Adrenal gland (tissue), 12 donors: ENCODE results near the gene DIS3L. TPM values are rescaled to one million over a fixed set of nuclear protein-coding genes. Genes with fewer than 3 reads are reported as not detected.

Source experiments
- DNase-seq, 7 donors: peaks; one replicate each; pipeline ENCODE4 v3.0.0-alpha.2; 2019 to 2020
- H3K27ac ChIP-seq, 5 donors: fragments of 200-600 bp; sonication (generic) in 4 of 5; 1 replicate in 3 of 5; 2 replicates in 2 of 5; pipeline versions ENCODE4 v1.5.1 to v1.8.0; 2016 to 2020; ENCODE audit warnings: mild to moderate bottlenecking in 1 of 5
- H3K27me3 ChIP-seq: fragments of 200-600 bp; 2 replicates; pipeline ENCODE4 v1.8.0; 2021
- H3K36me3 ChIP-seq, 2 donors: fragments of 200-600 bp; replicated peaks in 1 of 2; 1 replicate in 1 of 2; 2 replicates in 1 of 2; pipeline versions ENCODE4 v1.5.1 to v1.8.0; 2018 to 2022
- H3K4me1 ChIP-seq, 2 donors: fragments of 200-600 bp; replicated peaks in 1 of 2; 1 replicate in 1 of 2; 2 replicates in 1 of 2; pipeline versions ENCODE4 v1.5.1 to v1.8.0; 2018 to 2021
- H3K4me3 ChIP-seq, 4 donors: fragments of 200-600 bp; sonication (generic) in 3 of 4; one replicate each; pipeline ENCODE4 v1.5.1; 2016 to 2018
- H3K9me3 ChIP-seq, 3 donors: fragments of 200-600 bp; sonication (generic) in 1 of 3; replicated peaks in 1 of 3; 1 replicate in 2 of 3; 2 replicates in 1 of 3; pipeline versions ENCODE4 v1.5.1 to v1.8.0; 2016 to 2021
- CTCF ChIP-seq, 6 experiments: fragments of 450-650 bp in 4 of 6; fragments of 200-600 bp in 2 of 6; sonication (generic) in 1 of 6; IDR thresholded peaks; 1 replicate in 5 of 6; 2 replicates in 1 of 6; pipeline versions ENCODE4 v1.5.1 to v1.8.0; 2016 to 2021; ENCODE audit warnings: antibody characterized with exemption in 6 of 6, mild to moderate bottlenecking in 2 of 6, moderate library complexity in 1 of 6
- POLR2A ChIP-seq, 2 donors: fragments of 450-650 bp; IDR thresholded peaks; one replicate each; pipeline ENCODE4 v1.6.1; 2017; ENCODE audit warnings: antibody characterized with exemption in 2 of 2, mild to moderate bottlenecking in 2 of 2, moderate library complexity in 1 of 2
- WGBS, 4 donors: extraction: QIAGEN DNeasy Blood & Tissue Kit in 2 of 4; methylation state at CpG; one replicate each; pipeline versions ENCODE4 v1.1.5 to v1.1.7; 2013 to 2017; 5-methylcytosine and 5-hydroxymethylcytosine counted together
- intact Hi-C, 2 donors: fragments of 100-400 bp; cut with DNase I; formaldehyde crosslinking; loops; one replicate each; pipeline versions ENCODE4 v1.14.1 to v1.15.0; 2022 to 2023
- polyA plus RNA-seq, 3 donors: library from polyadenylated mRNA; stranded (reverse); fragments of 200-250 nt in 2 of 3; fragments of 350-450 nt in 1 of 3; fragmentation: Illumina TruSeq in 1 of 3; extraction: RNeasy Lipid Tissue Mini Kit (QIAGEN cat#74804) in 1 of 3; gene quantifications; one replicate each; pipeline ENCODE4 v1.2.3, GENCODE V29; 2013 to 2014
- total RNA-seq, 9 donors: library from RNA; depleted of rRNA in 4 of 9; stranded (reverse); fragments of >200 nt in 4 of 9; fragments of 120-200 nt in 1 of 9; fragmentation: NEBNext Ultra II Directional in 1 of 9; extraction: Animal tissue kit (Norgen Biotek cat#: 25700) in 1 of 9; gene quantifications; one replicate each; pipeline versions ENCODE4 v1.1.0 to v1.2.4, GENCODE V29; 2013 to 2023
- donor health status: healthy with polysubstance abuse.
- donor health status: Bipolar disorder and iron deficiency.
- donor health status: DM: yes; HTN: yes; CAD: no.
- donor health status: DM: no; HTN: no; CAD: no.
- donor health status: DM: no; HTN: no; CAD: no.
- donor health status: DM: yes; HTN: yes; CAD: no.

The DIS3L gene
- total and polyA plus RNA-seq, 12 donors, result 11.3 to 67.2 (median 39.9) TPM

GRCh38 chr15:66291816-66292570 is 1.4 kb upstream of the DIS3L start:
- H3K9me3 ChIP-seq, result no peaks in the 10 kb centered on the region
- peak overlapping the region in 1 of 5 donors; percentile 93 for H3K27ac ChIP-seq
- no peak overlapping the region for H3K4me3 ChIP-seq
- no peak for DNase-seq
- H3K36me3 ChIP-seq, result no peaks in the 10 kb centered on the region
- H3K27me3 ChIP-seq, result no peaks in the 10 kb centered on the region
- peaks cover 6 to 32% of the 10 kb centered on the region in 2 donors for H3K4me1 ChIP-seq
- no peak for TF ChIP-seq POLR2A (IDR thresholded peaks at IDR 0.05)
- TF ChIP-seq CTCF (IDR thresholded peaks at IDR 0.05), result no peak
- intact Hi-C loops, result no loop called here
- 87 to 91% (median 89%) methylated on average over 6 of the region's 6 CpGs for WGBS, 4 donors

GRCh38 chr15:66292571-66293418 is 573 bp upstream of the DIS3L start:
- TF ChIP-seq CTCF (IDR thresholded peaks at IDR 0.05) (peak in 1 of 6 experiments; percentile 1), POLR2A (IDR thresholded peaks at IDR 0.05) (no peak)
- no peaks in the 10 kb centered on the region for H3K9me3 ChIP-seq
- intact Hi-C loops, result no loop called here
- peak in 1 of 7 donors; percentile 19 for DNase-seq
- peaks cover 3 to 32% of the 10 kb centered on the region in 2 donors for H3K4me1 ChIP-seq
- no peaks in the 10 kb centered on the region for H3K27me3 ChIP-seq
- peak overlapping the region; percentile 42 to 96 (median 84) for H3K27ac ChIP-seq
- H3K4me3 ChIP-seq, result peak overlapping the region in 3 of 4 donors; percentile 20 to 87 (median 54)
- no peaks in the 10 kb centered on the region for H3K36me3 ChIP-seq
- WGBS, 4 donors, result 14 to 17% (median 15%) methylated on average over 18 to 22 of the region's 22 CpGs

DNA sequence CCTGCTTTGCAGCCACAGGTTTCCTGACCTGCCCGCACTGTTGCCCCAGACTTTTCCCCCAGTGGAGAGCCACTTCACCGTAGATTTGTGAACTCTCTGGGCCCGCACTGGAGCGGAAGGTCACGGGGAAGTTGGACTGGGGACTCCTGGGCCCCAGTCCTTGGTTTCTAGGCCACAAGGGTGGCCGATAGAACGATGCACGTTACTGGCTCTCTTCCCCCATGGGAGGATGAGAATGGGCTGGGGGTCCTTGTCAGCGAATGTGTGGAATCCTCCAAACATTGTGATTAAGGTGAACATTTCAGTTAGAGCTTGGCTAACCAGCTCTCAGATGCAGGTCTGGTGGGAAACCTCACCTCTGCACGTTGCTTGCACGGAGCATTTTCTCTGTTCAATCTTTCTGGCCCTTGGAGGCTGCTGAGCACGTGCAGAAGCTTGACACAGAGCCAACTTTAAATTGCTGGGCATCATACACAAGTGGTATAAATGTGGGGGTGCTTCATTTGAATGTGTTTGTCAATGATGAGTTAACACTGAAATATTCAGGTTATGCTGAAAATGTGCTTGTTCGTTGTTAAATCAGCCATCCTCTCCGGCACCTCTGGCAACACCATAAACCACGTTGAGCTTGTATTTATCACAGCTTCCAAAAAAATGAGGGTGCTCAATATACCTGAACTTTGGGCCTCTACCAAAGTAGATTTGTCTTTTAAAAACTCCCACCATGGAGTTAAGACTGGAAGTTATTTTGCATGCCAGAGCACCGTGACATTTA is 976 bp downstream of the DIS3L start:
- H3K27me3 ChIP-seq, result no peaks in the 10 kb centered on the region
- no peak for TF ChIP-seq POLR2A (IDR thresholded peaks at IDR 0.05)
- TF ChIP-seq CTCF (IDR thresholded peaks at IDR 0.05), result no peak
- DNase-seq, result peak in 5 of 7 donors; percentile 15 to 57 (median 34)
- H3K9me3 ChIP-seq, result no peaks in the 10 kb centered on the region
- H3K27ac ChIP-seq, result peak overlapping the region; percentile 54 to 96 (median 84)
- no peaks in the 10 kb centered on the region for H3K36me3 ChIP-seq
- intact Hi-C loops, result no loop called here
- 3 to 6% (median 4%) methylated on average over 12 to 16 of the region's 16 CpGs for WGBS, 4 donors
- peak overlapping the region in 2 of 4 donors; percentile 54 to 87 for H3K4me3 ChIP-seq
- peaks cover 3 to 32% of the 10 kb centered on the region in 2 donors for H3K4me1 ChIP-seq

DNA sequence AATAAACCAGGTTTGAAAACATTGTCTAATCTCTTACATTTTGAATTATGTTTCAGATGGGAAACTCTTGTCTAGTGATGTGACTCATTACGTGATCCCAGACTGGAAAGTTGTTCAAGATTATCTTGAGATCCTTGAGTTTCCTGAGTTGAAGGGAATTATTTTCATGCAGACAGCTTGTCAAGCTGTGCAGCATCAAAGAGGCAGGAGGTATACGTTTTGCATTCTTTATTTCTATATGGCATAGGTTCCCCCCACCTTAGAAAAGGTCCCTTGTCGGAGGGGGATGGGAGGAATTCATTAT is 1.5 kb downstream of the DIS3L start:
- Histone ChIP-seq H3K4me3 (peak overlapping the region in 1 of 4 donors; percentile 87), H3K4me1 (peaks cover 3 to 32% of the 10 kb centered on the region in 2 donors), H3K36me3 (no peaks in the 10 kb centered on the region), H3K27ac (peak overlapping the region in 4 of 5 donors; percentile 81 to 96 (median 88)), H3K27me3 (no peaks in the 10 kb centered on the region), H3K9me3 (no peaks in the 10 kb centered on the region)
- DNase-seq, result no peak
- intact Hi-C loops, result no loop called here
- no peak for TF ChIP-seq CTCF (IDR thresholded peaks at IDR 0.05)
- no peak for TF ChIP-seq POLR2A (IDR thresholded peaks at IDR 0.05)
- WGBS, 4 donors, result 23 to 44% (median 28%) methylated on average over 3 of the region's 3 CpGs
